Dermis blood vessel endothelial cell (primary cell): Measurements from ENCODE around the gene SLC17A4. TPM values are rescaled to one million over a fixed set of nuclear protein-coding genes. Genes with fewer than 3 reads are reported as not detected.
"Not testable (repeated sequence)": the region's sequence is repeated elsewhere in the genome, so short reads cannot be mapped to it uniquely, and the experiment has no call there.

ENCODE experiments used
- DNase-seq: peaks from one replicate; pipeline ENCODE4 v3.0.0; 2010
- total RNA-seq: library from RNA; depleted of rRNA; stranded (reverse); fragments of >200 nt; gene quantifications from 2 replicates; pipeline ENCODE4 v1.2.3, GENCODE V29; 2014

SLC17A4 gene
- not detected in 2 replicates for total RNA-seq

- DNase-seq = no peak
Observed at GRCh38 chr6:25754535-25754934, at the start of gene SLC17A4. Gene SLC17A4, plus strand, starts transcription at chr6:25754742. Its CDS starts 7,221 bp downstream, at chr6:25761963.

- DNase-seq = no peak
Observed at GRCh38 chr6:25706314-25707014, 48.1 kb upstream of the SLC17A4 start.

GRCh38 chr6:25709761-25710160 lies 44.8 kb upstream of the SLC17A4 start:
- DNase-seq = no peak

GRCh38 chr6:25710287-25710686 lies 44.3 kb upstream of the SLC17A4 start:
- DNase-seq = no peak

- no peak for DNase-seq
Observed at GRCh38 chr6:25713824-25714223, 40.7 kb upstream of the SLC17A4 start.

GRCh38 chr6:25714765-25715164 lies 39.8 kb upstream of the SLC17A4 start:
- DNase-seq = peak; percentile 79

GRCh38 chr6:25715794-25716193 lies 38.7 kb upstream of the SLC17A4 start:
- no peak for DNase-seq

GRCh38 chr6:25717866-25718740 lies 36.4 kb upstream of the SLC17A4 start:
- DNase-seq = peak; percentile 65

- DNase-seq = no peak
Observed at GRCh38 chr6:25726122-25726911, 28.2 kb upstream of the SLC17A4 start.

- DNase-seq = no peak
Observed at GRCh38 chr6:25727028-25727427, 27.5 kb upstream of the SLC17A4 start.

- no peak for DNase-seq
Observed at GRCh38 chr6:25730907-25731306, 23.6 kb upstream of the SLC17A4 start.

- no peak for DNase-seq
Observed at GRCh38 chr6:25731721-25732120, 22.8 kb upstream of the SLC17A4 start.

- no peak for DNase-seq
Observed at GRCh38 chr6:25732468-25733198, 21.9 kb upstream of the SLC17A4 start.

GRCh38 chr6:25735261-25735660 lies 19.3 kb upstream of the SLC17A4 start:
- DNase-seq = no peak

- DNase-seq = no peak
Observed at GRCh38 chr6:25743868-25744267, 10.7 kb upstream of the SLC17A4 start.

GRCh38 chr6:25745836-25746235 lies 8.7 kb upstream of the SLC17A4 start:
- DNase-seq = no peak

GRCh38 chr6:25746968-25747367 lies 7.6 kb upstream of the SLC17A4 start:
- DNase-seq = no peak

- DNase-seq = no peak
Observed at GRCh38 chr6:25747477-25747876, 7.1 kb upstream of the SLC17A4 start.

GRCh38 chr6:25748049-25748448 lies 6.5 kb upstream of the SLC17A4 start:
- no peak for DNase-seq

GRCh38 chr6:25748601-25749517 lies 5.7 kb upstream of the SLC17A4 start:
- not testable (repeated sequence) for DNase-seq

- no peak for DNase-seq
Observed at GRCh38 chr6:25749837-25750236, 4.7 kb upstream of the SLC17A4 start.
